ENCODE measurements around the gene SLC6A15. TPM values are rescaled to one million over a fixed set of nuclear protein-coding genes. Genes with fewer than 3 reads are reported as not detected.

Gene SLC6A15
- total and polyA plus RNA-seq, 9 of the 15 experiments (the other 6 are each of a cell fraction or from before 2014, with no cell fraction given) = not detected

DNA sequence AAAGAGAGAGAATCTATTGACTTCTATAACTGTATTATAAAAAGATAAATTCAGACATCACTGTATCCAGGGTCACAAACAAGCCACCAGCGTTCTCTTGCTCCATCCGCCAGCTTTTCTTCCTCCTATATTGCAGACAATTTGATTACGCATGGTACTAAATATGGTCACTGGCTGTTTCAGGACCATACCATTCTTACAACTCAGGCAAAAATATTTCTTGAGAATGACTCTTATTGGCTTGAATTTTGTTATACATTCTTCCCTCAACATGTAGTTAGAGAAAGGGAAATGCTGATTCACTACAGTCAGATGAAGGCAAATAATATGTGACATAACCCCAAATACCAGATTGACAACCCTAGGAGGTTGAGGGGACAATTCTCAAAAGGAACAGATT lies 101.3 kb downstream of the SLC6A15 start (continued):
- TF ChIP-seq EZH2 (IDR thresholded peaks at IDR 0.05; ENCODE audit: borderline replicate concordance, low read depth, low read length) = no peak

DNA sequence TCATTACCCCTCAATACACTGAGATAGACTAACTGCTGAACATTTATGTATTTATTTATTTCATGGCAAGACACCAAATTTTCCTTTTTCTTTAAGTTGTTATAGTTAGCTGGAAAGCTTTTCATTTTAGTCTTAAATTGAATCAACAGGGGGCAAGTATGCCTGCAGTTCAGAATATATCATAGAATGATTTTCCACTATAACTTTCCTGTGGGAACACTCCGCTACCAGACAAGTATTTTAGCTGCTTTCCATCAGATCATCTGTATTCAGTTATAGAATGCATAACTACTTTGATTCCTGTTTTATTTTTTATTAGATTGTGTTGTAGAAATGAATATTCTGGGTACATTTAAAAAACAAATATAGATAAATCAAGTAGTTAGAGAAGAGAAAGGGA lies 102.0 kb downstream of the SLC6A15 start:
- TF ChIP-seq ZNF197 (CRISPR knock-in tag; IDR thresholded peaks at IDR 0.05; ENCODE audit: low read depth) = no peak
- no peak for TF ChIP-seq HDAC3 (IDR thresholded peaks at IDR 0.05; ENCODE audit: borderline replicate concordance, partially characterized antibody)
- TF ChIP-seq NCOA2 (IDR thresholded peaks at IDR 0.05; ENCODE audit: partially characterized antibody in 2 of 2) = no peak
- TF ChIP-seq JUNB (CRISPR knock-in tag; conservative IDR thresholded peaks at IDR 0.05) = no peak
- TF ChIP-seq PURB (CRISPR knock-in tag; IDR thresholded peaks at IDR 0.05; ENCODE audit: low read depth) = no peak
- no peak for TF ChIP-seq NR2F6 (CRISPR knock-in tag; IDR thresholded peaks at IDR 0.05)
- TF ChIP-seq RNF2 (IDR thresholded peaks at IDR 0.05) = no peak
- no peak for TF ChIP-seq ZNF668 (CRISPR knock-in tag; IDR thresholded peaks at IDR 0.05)
- no peak for TF ChIP-seq SLC30A9 (CRISPR knock-in tag; IDR thresholded peaks at IDR 0.05)
- no peak for TF ChIP-seq ZNF24 (IDR thresholded peaks at IDR 0.05)
- TF ChIP-seq CBFB (CRISPR knock-in tag; IDR thresholded peaks at IDR 0.05) = no peak
- TF ChIP-seq, protein P1, sequence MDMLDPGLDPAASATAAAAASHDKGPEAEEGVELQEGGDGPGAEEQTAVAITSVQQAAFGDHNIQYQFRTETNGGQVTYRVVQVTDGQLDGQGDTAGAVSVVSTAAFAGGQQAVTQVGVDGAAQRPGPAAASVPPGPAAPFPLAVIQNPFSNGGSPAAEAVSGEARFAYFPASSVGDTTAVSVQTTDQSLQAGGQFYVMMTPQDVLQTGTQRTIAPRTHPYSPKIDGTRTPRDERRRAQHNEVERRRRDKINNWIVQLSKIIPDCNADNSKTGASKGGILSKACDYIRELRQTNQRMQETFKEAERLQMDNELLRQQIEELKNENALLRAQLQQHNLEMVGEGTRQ (CRISPR knock-in tag; IDR thresholded peaks at IDR 0.05) = no peak
- TF ChIP-seq, protein P2, sequence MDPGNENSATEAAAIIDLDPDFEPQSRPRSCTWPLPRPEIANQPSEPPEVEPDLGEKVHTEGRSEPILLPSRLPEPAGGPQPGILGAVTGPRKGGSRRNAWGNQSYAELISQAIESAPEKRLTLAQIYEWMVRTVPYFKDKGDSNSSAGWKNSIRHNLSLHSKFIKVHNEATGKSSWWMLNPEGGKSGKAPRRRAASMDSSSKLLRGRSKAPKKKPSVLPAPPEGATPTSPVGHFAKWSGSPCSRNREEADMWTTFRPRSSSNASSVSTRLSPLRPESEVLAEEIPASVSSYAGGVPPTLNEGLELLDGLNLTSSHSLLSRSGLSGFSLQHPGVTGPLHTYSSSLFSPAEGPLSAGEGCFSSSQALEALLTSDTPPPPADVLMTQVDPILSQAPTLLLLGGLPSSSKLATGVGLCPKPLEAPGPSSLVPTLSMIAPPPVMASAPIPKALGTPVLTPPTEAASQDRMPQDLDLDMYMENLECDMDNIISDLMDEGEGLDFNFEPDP (CRISPR knock-in tag; IDR thresholded peaks at IDR 0.05) = no peak
- no peak for TF ChIP-seq CBX5 (IDR thresholded peaks at IDR 0.05; ENCODE audit: borderline replicate concordance, low read depth)
- no peak for TF ChIP-seq RBM15 (IDR thresholded peaks at IDR 0.05; ENCODE audit: insufficient read depth, low read length)
- no peak for TF ChIP-seq RFX7 (CRISPR knock-in tag; IDR thresholded peaks at IDR 0.05)
- no TSS peak for BruUV-seq (replicated peaks)
- Histone ChIP-seq H3K4me1 (replicated peaks in 1 of 2; ENCODE audit: control insufficient read depth in 2 of 2, insufficient read depth in 2 of 2, low read length in 2 of 2) (no peaks in the 10 kb centered on the region), H3K27me3 (ENCODE audit: control insufficient read depth in 2 of 2, insufficient read depth in 2 of 2, low read length in 2 of 2) (no peaks in the 10 kb centered on the region), H3K9ac (ENCODE audit: insufficient read depth in 1 of 2, low read depth in 2 of 2, low read length in 2 of 2) (no peak overlapping the region), H3K36me3 (ENCODE audit: control insufficient read depth, insufficient read depth, low read length) (no peaks in the 10 kb centered on the region), H2AFZ (ENCODE audit: low read depth, low read length) (no peak overlapping the region), H3K9me1 (ENCODE audit: control insufficient read depth, insufficient read depth, low read length) (no peaks in the 10 kb centered on the region), H3K27ac (ENCODE audit: extremely low read depth, low read depth, low read length) (no peak overlapping the region), H3K9me3 (replicated peaks; ENCODE audit: control insufficient read depth, insufficient read depth, low read depth, low read length) (no peaks in the 10 kb centered on the region), H3K4me2 (ENCODE audit: insufficient read depth, low read length) (no peak overlapping the region), H3K79me2 (ENCODE audit: control insufficient read depth, insufficient read depth, low read length) (no peaks in the 10 kb centered on the region), H4K20me1 (replicated peaks; ENCODE audit: control insufficient read depth, insufficient read depth, low read length) (no peaks in the 10 kb centered on the region), H3K4me3 (no peak overlapping the region)
- FAIRE-seq = no peak
- no peak for DNase-seq (ENCODE audit: extremely low read depth in 1 of 4, low spot score in 3 of 4)
- intact Hi-C loops (cut with micrococcal nuclease) = no loop called here
- in situ Hi-C loops (cut with MboI) = no loop called here
- CTCF ChIA-PET (ENCODE audit: low intra/inter-chr PET ratio) = no interaction called here
- POLR2A ChIA-PET = no interaction called here
- no peak for ATAC-seq
- WGBS (ENCODE audit: insufficient coverage, low coverage, missing lambda C conversion rate) = 6% methylated on average over 1 of the region's 1 CpG

Data from K562 (cell line).